Stomach (tissue), 9 donors: ENCODE results near the gene HPGD. TPM values are rescaled to one million over a fixed set of nuclear protein-coding genes. Genes with fewer than 3 reads are reported as not detected.

ENCODE experiments used
- DNase-seq, 2 donors: peaks; one replicate each; pipeline versions ENCODE4 v3.0.0 to v3.0.0-alpha.2; 2013 to 2019
- H3K27ac ChIP-seq, 5 donors: fragments of 200-600 bp in 4 of 5; sonication (generic) in 4 of 5; one replicate each; pipeline ENCODE4 v1.5.1; 2013 to 2019; ENCODE audit warnings: mild to moderate bottlenecking in 1 of 5, moderate library complexity in 1 of 5
- H3K27me3 ChIP-seq, 3 donors: fragments of 200-600 bp; sonication (generic); one replicate each; pipeline ENCODE4 v1.5.1; 2017 to 2019; ENCODE audit warnings: mixed run types in 1 of 3
- H3K36me3 ChIP-seq, 4 donors: fragments of 200-600 bp; sonication (generic); 1 replicate in 3 of 4; 2 replicates in 1 of 4; pipeline ENCODE4 v1.5.1; 2016 to 2019
- H3K4me1 ChIP-seq, 4 donors: fragments of 200-600 bp; sonication (generic); one replicate each; pipeline ENCODE4 v1.5.1; 2016 to 2019
- H3K4me3 ChIP-seq, 4 donors: fragments of 200-600 bp; sonication (generic) in 3 of 4; one replicate each; pipeline ENCODE4 v1.5.1; 2016 to 2019; ENCODE audit warnings: mild to moderate bottlenecking in 1 of 4
- H3K9me3 ChIP-seq, 4 donors: fragments of 200-600 bp; sonication (generic); one replicate each; pipeline ENCODE4 v1.5.1; 2016 to 2019
- CTCF ChIP-seq, 7 experiments: fragments of 450-650 bp in 4 of 7; fragments of 200-600 bp in 3 of 7; sonication (generic) in 3 of 7; IDR thresholded peaks; one replicate each; pipeline ENCODE4 v1.5.1; 2016 to 2019; ENCODE audit warnings: antibody characterized with exemption in 7 of 7, control low read depth in 2 of 7, mild to moderate bottlenecking in 1 of 7
- EP300 ChIP-seq: sonication (generic); formaldehyde crosslinking; IDR thresholded peaks from one replicate; pipeline ENCODE4 v1.6.1; 2017; ENCODE audit warnings: antibody characterized with exemption
- POLR2A ChIP-seq, 4 donors: fragments of 450-650 bp; IDR thresholded peaks; one replicate each; pipeline ENCODE4 v1.6.1; 2016; ENCODE audit warnings: antibody characterized with exemption in 4 of 4, control low read depth in 2 of 4, mild to moderate bottlenecking in 1 of 4, moderate library complexity in 1 of 4
- POLR2AphosphoS5 ChIP-seq, 3 donors: sonication (generic); formaldehyde crosslinking; IDR thresholded peaks; one replicate each; pipeline ENCODE4 v1.6.1; 2016; ENCODE audit warnings: antibody characterized with exemption in 3 of 3
- WGBS, 5 donors: extraction: QIAGEN DNeasy Blood & Tissue Kit in 3 of 5; methylation state at CpG; one replicate each; pipeline versions ENCODE4 v1.1.5 to v1.1.7; 2013 to 2018; 5-methylcytosine and 5-hydroxymethylcytosine counted together
- intact Hi-C: fragments of 100-400 bp; cut with DNase I; formaldehyde crosslinking; loops from one replicate; pipeline ENCODE4 v1.15.1; 2023; ENCODE audit warnings: low total_unique reads
- polyA plus RNA-seq, 3 donors: library from polyadenylated mRNA; stranded (reverse); fragments of 200-250 nt; gene quantifications; one replicate each; pipeline ENCODE4 v1.2.3, GENCODE V29; 2013
- total RNA-seq, 5 donors: library from RNA; depleted of rRNA; stranded (reverse); fragments of >200 nt; gene quantifications; one replicate each; pipeline versions ENCODE4 v1.1.0 to v1.2.3, GENCODE V29; 2014 to 2016
- donor health status: healthy with polysubstance abuse.
- donor health status: Bipolar disorder and iron deficiency.
- donor health status: healthy.

HPGD gene
- total and polyA plus RNA-seq, 8 donors: 13.6 to 492 (median 51.0) TPM

DNA sequence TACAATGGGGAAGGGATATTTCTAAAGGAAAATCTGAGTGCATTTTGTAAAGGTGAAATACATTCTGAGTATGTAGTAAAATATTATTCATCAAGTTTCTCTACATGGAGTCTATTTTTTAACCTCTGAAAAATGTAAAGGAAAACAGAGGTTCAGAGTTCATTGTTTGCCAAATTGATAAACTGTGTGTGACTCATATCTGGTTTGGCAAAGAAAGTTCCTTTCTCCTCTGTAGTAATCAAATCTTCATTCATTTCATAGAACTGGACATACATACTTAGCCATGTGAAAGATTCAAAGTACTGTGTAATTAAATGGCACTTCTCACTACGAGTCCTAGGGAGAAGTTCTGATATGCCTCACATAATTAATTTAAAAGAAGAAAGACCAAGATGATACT lies 61.6 kb downstream of the HPGD start:
- Histone ChIP-seq H3K27me3 (no peaks in the 10 kb centered on the region), H3K4me3 (no peak overlapping the region), H3K36me3 (no peaks in the 10 kb centered on the region), H3K4me1 (peaks cover 0 to 44% (median 28%) of the 10 kb centered on the region in 4 donors), H3K9me3 (peaks cover 0 to 5% (median 0%) of the 10 kb centered on the region in 4 donors), H3K27ac (peak overlapping the region in 4 of 5 donors; percentile 7 to 60 (median 18))
- WGBS, 5 donors: 23 to 47% (median 35%) methylated on average over 1 of the region's 1 CpG
- intact Hi-C loops: no loop called here
- TF ChIP-seq EP300 (no peak), POLR2AphosphoS5 (IDR thresholded peaks at IDR 0.05) (peak in 2 of 3 donors; percentile 8 to 20)
- peak in 1 of 2 donors; percentile 51 for DNase-seq

DNA sequence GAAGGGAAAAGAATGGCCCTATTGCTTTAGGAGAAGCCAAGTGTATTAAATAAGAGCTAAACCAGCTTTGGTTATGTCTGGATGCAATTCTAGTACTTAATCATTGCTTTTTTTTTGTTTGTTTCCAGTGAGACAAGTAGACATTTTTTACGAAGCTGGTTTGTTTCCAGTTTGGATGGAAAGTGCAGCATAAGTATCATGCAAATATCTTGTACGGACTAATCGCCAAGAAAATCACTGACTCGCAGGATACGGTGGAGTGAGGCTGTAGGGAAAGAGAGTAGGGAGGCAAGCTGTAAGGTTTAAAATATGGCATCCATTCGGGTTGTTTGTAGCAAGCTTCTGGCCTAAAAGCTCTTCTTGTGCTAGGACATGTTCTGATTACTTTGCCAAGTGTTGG lies 64.8 kb downstream of the HPGD start:
- Histone ChIP-seq H3K27ac (peak overlapping the region; percentile 16 to 70 (median 63)), H3K4me1 (peaks cover 0 to 59% (median 35%) of the 10 kb centered on the region in 4 donors), H3K27me3 (no peaks in the 10 kb centered on the region), H3K4me3 (no peak overlapping the region), H3K36me3 (no peaks in the 10 kb centered on the region), H3K9me3 (no peaks in the 10 kb centered on the region)
- WGBS, 5 donors: 57 to 69% (median 63%) methylated on average over 6 of the region's 6 CpGs
- peak in 1 of 2 donors; percentile 84 for DNase-seq
- intact Hi-C loops: no loop called here
- peak in 1 of 3 donors; percentile 22 for TF ChIP-seq POLR2AphosphoS5 (IDR thresholded peaks at IDR 0.05)
- TF ChIP-seq CTCF (IDR thresholded peaks at IDR 0.05): no peak

DNA sequence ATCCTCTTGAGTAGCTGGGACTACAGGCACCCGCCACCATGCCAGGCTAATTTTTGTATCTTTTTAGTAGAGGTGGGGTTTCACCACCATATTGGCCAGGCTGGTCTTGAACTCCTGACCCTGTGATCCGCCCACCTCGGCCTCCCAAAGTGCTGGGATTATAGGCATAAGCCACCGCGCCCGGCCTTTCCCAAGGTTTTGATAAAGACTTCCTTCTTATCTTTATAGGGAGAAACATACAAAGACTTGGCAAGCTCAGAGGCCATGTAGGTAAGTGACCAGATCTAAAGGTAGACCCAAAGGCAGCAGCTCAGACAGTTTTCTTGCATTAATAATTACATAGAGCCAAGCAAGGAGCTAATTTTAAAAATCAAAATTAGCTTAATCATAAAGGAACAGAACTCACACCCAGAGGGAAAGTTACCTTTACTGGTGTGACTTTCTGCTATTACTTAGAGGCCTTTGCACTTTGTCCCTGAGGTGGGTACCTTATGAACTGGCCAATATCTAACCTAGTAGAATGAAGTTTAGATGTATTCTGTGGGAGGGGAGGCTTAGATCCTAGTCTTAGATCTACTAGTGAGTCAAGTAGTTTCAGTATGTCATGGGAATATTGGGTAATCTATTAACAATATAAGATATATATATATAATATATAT lies 67.3 kb downstream of the HPGD start:
- no peak for TF ChIP-seq EP300
- no peak for TF ChIP-seq CTCF (IDR thresholded peaks at IDR 0.05)
- TF ChIP-seq POLR2AphosphoS5 (IDR thresholded peaks at IDR 0.05): no peak
- no peak for TF ChIP-seq POLR2A (IDR thresholded peaks at IDR 0.05)
- intact Hi-C loops: no loop called here
- DNase-seq: peak in 1 of 2 donors; percentile 57
- Histone ChIP-seq H3K9me3 (no peaks in the 10 kb centered on the region), H3K4me1 (peaks cover 0 to 69% (median 33%) of the 10 kb centered on the region in 4 donors), H3K4me3 (no peak overlapping the region), H3K27me3 (no peaks in the 10 kb centered on the region), H3K36me3 (no peaks in the 10 kb centered on the region), H3K27ac (peak overlapping the region in 4 of 5 donors; percentile 0 to 79 (median 49))
- WGBS, 5 donors: 39 to 76% (median 57%) methylated on average over 6 of the region's 6 CpGs

GRCh38 chr4:174451718-174452296 lies 70.5 kb downstream of the HPGD start:
- intact Hi-C loops: no loop called here
- DNase-seq: no peak
- Histone ChIP-seq H3K4me1 (peaks cover 0 to 49% (median 24%) of the 10 kb centered on the region in 4 donors), H3K27me3 (no peaks in the 10 kb centered on the region), H3K27ac (no peak overlapping the region), H3K4me3 (no peak overlapping the region), H3K9me3 (no peaks in the 10 kb centered on the region), H3K36me3 (no peaks in the 10 kb centered on the region)
- WGBS, 5 donors: 26 to 56% (median 48%) methylated on average over 2 of the region's 2 CpGs
- no peak for TF ChIP-seq EP300
- TF ChIP-seq POLR2A (IDR thresholded peaks at IDR 0.05): no peak
- TF ChIP-seq POLR2AphosphoS5 (IDR thresholded peaks at IDR 0.05): no peak
- no peak for TF ChIP-seq CTCF (IDR thresholded peaks at IDR 0.05)

DNA sequence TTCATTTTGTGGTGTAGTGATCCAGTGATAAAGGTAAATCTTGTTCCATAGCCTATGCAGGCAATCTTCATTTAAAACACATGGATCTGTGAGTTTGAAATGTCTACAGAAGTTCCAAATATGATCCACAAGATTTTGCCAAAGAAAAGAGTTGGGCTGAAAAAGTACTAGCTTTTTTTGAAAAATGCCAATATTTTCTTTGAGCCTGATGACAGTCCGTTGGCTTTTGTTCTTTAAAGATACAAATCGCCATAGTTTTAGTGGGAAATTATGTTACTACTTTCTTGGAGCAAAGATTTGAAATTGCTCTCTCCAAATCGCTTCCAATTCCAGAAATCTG lies 71.5 kb downstream of the HPGD start:
- Histone ChIP-seq H3K27ac (no peak overlapping the region), H3K4me3 (no peak overlapping the region), H3K36me3 (no peaks in the 10 kb centered on the region), H3K4me1 (peaks cover 0 to 43% (median 21%) of the 10 kb centered on the region in 4 donors), H3K9me3 (no peaks in the 10 kb centered on the region), H3K27me3 (no peaks in the 10 kb centered on the region)
- DNase-seq: no peak
- no peak for TF ChIP-seq EP300
- TF ChIP-seq POLR2AphosphoS5 (IDR thresholded peaks at IDR 0.05): no peak
- no peak for TF ChIP-seq CTCF (IDR thresholded peaks at IDR 0.05)
- TF ChIP-seq POLR2A (IDR thresholded peaks at IDR 0.05): no peak
- WGBS, 5 donors: 78 to 91% (median 80%) methylated on average over 3 of the region's 3 CpGs
- intact Hi-C loops: no loop called here
